Inferior parietal cortex (tissue), 1 donor: ENCODE measurements around the gene CDX1.

ENCODE experiments used
- DNase-seq: peaks from one replicate; pipeline ENCODE4 v3.0.0-alpha.2; 2016; ENCODE audit errors: extremely low spot score

Gene CDX1

DNA sequence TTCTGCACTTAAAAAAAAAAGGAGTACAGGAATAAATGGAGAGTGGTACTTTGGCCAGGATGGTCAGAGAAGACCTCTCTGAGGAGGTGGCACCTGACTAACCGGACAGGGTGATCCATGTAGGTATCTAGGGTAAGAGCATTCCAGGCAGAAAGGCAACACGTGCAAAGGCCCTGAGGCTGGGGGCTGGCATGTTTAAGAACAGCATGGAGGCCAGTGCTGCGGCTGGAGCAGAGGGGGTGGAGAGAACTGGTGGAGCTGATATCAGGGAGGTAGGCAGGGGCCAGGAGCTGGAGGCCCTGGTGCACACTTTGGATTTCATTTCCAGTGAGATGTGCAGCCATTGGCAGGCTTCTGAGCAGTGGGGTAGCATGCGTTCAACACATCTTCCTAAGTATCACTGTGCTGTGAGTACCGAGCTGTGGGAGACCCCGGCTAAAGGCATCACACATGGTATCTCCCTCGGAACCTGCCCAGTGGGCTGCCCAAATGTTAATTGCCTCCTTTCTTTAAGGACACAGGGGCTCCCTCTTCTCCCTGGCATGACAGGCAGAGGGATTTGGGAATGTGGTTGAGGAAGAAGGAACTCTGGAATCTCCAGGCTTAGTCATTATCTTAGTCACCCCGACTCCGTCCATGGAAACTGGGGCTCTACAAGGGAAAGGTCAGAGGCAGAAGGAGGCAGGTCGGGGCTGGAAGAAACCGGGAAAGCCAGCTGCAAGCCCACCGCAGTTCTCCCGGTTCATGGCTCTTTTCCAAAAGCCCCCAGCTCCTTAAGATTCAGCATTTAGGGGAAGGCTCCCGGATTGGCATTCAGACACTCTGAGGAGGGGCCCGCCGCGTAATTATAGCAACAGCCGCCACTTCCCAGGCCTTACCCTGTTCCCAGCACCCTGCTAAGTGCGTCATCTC, 41.9 kb downstream of the CDX1 start:
- no peak for DNase-seq

GRCh38 chr5:150209099-150209635, 42.6 kb downstream of the CDX1 start:
- no peak for DNase-seq

- no peak for DNase-seq
Observed at GRCh38 chr5:150210644-150211043, 44.1 kb downstream of the CDX1 start.

DNA sequence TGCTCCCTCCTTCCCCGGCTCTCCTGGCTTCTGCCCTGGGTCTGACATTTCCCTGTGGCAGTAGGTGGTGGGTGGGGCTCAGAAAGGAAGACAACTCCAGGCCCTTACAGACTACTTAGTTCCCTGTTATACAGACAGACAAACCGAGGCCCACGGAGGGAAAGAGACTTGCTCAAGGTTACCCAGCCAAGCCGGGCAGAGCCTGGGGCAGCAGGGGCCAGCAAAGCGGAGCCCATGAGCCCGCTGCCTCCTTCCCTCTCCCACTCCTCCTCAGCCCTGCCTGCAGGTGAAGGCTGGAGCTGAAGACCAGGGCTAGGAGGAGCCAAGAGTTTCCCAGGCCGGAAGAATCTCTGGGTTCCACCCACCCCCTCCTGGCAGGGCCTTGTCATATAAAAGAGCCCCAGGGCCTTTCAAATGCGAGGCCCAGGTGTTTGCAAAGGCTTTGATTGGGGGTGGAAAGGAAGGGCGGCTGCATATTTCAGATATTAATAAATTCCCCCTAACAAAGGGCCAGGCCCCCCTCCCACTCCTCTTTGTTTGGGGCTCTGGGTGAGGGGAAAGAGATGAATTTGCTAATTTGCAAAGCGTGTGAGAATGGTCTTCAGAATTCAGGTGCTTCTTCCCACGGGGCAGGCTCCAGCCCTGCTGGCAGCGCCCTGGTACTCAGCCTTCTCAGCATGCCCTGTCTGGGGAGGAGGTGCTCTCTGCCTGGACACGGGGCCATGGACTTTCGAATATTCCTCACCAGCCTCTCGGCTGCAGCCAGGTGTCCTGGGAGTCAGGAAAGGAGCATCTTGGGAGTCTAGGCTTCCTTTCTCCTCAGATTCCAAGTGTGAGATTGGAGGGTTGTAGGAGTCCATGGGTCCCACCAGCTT, 44.8 kb downstream of the CDX1 start:
- no peak for DNase-seq

GRCh38 chr5:150213530-150213929, 47.0 kb downstream of the CDX1 start:
- no peak for DNase-seq

DNA sequence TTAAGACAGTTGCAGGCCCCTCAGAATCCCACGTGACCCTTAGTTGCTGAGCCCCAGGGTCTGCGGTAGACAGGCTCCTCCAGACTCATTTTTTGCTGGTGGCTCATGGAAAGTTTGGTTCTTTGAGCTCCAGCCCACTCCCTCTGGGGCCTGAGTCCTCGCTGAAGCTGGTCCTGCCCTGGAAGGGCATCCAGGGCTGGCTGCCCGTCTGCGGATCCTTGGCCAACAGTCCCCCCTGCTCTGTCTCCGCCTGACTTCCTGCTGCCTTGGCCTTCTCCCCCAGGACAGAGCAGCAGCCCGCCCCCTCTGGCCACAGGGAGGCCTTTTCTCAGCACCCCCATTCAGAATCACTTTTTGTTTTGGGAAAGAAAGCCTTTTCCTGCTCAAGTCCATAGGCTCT, 47.7 kb downstream of the CDX1 start:
- DNase-seq: no peak

GRCh38 chr5:150215979-150216944, 49.7 kb downstream of the CDX1 start:
- DNase-seq: no peak

- DNase-seq: no peak
Observed at GRCh38 chr5:150217038-150217437, 50.5 kb downstream of the CDX1 start.

DNA sequence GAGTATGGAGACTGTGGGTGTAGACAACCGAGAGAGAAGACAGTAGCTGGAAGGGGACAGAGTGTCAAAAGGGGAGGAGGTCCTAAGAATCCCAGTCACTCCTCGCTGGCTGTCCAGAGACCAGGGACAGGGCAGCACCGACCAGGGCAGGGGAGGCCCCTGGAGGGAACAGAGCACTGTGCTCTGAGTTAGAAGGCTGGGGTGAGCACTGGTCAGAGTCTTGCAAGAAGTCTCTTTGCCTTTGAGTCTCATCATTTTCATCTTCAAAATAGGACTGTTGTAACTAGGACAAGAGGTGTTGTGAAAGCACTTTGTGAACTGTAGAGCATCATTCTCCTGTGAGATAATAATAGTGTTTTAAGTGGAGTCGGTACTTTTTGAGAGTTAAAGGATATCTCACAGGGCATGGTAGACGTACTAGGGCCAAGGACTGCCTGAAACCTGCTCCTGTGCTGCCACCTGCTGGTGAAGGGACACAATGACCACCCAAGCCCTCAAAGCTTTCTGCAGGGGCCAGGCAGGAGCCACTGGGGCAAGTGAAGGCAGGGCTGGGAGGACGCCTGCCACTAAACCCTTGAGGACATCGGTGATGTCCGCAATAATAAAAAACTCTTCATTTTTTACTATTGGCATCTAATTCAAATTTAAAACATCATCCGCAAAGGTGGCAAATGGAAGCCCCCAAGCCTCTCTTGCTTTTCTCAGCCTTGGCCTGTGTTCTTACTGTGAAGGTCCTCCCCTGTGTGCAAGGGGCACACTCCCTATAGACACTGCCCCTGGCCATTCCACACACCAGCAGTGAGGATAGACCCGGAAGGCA, 51.5 kb downstream of the CDX1 start:
- peak; percentile 94 for DNase-seq

- no peak for DNase-seq
Observed at GRCh38 chr5:150218693-150219035, 52.1 kb downstream of the CDX1 start.

DNA sequence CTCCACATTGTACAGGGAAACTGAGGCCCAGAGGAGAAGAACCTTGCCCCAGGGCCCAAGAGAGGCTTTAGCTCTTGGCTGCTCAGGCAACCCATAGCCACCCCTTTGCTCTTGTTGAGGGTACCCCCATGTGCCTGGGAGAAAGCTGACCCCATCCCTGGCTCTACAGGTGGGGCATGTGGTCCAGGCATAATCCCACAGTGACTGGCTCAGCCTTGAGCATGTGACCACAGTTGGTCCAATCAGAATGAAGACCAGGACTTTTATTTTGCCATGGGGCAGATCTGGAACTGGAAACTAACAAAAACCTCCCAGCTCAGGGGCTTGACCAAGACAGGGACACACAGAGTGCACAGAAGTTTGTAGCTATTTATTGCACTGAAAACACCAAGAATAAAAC, 52.6 kb downstream of the CDX1 start:
- no peak for DNase-seq

GRCh38 chr5:150219861-150220260, 53.3 kb downstream of the CDX1 start:
- no peak for DNase-seq

- no peak for DNase-seq
Observed at GRCh38 chr5:150221471-150221870, 54.9 kb downstream of the CDX1 start.

GRCh38 chr5:150222906-150223305, 56.3 kb downstream of the CDX1 start:
- DNase-seq: no peak

DNA sequence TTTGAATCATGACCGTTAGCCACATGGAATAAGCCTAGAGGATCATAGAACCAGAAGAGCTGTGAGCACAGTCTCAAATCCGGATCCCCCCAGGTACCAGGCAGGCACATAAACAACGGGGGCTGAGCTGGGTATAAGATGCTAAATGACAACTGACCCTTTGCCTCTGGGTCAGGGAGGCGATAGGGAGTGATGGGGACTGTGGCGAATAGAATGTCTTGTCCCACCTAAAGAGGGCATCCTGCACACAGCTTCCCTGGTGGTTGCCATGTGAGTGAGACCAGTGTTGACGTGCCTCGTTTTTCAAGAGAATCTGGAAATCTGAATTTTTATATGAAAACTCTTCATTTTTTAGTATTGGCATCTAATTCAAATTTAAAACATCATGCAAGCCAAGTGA, 56.9 kb downstream of the CDX1 start:
- DNase-seq: no peak

DNA sequence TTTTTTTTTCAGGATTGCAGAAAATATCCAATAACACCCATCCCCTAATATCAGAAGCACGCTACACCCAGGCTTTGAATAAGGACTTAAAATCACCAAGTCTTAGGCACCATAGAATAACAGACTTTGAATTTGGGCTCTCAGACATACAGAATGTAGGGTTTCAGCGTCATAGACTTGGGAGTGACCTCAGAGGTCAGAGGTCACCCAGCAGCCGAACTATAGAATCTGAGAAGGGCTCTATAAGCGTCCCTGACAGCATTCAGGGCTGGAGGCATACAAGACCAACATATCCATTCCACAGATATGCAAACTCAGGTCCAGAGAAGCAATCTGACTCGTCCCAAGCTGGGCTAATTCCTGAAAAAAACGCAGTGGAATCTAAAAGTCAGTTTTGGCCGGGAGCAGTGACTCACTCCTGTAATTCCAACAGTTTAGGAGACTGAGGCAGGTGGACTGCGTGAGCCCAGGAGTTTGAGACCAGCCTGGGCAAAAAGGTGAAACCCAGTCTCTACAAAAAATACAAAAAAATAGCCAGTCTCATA, 58.0 kb downstream of the CDX1 start:
- DNase-seq: no peak

DNA sequence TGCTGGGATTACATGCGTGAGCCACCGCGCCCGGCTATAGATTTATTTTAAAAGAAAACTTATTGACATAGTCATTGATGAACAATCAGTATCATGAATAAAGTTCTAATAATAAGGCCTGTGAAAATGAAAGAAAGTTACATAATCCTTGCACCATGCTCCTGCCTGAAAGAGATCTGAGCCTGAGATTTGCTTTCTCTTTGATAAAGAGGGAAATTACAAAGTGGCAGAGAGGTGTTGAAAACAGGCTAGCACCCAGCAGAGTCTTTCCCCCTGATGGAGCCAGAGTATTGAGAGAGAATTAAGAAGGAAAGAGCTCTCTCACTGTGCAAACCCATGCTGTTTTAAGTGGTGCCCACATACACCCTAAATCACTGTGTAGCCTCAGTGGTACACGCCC, 60.5 kb downstream of the CDX1 start:
- no peak for DNase-seq

- no peak for DNase-seq
Observed at GRCh38 chr5:150227606-150228273, 61.2 kb downstream of the CDX1 start.

DNA sequence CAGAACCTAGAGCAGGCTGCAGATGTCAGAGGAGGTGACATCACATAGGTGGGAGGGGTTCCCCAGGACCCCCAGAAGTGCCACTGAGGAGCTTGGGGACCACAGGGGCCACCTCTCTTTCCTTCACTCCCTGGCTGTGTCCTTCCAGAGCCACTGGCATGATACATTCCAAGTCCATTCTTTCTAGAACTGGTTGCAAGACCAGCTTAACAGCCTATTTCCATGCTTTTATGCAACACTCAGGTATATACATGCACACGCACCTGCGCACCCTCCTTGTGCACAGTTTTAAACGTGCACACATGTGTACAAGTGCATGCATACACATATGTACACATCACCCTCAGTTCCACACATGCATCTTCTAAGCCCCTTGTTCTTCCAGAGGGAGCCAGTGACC, 63.0 kb downstream of the CDX1 start:
- no peak for DNase-seq

DNA sequence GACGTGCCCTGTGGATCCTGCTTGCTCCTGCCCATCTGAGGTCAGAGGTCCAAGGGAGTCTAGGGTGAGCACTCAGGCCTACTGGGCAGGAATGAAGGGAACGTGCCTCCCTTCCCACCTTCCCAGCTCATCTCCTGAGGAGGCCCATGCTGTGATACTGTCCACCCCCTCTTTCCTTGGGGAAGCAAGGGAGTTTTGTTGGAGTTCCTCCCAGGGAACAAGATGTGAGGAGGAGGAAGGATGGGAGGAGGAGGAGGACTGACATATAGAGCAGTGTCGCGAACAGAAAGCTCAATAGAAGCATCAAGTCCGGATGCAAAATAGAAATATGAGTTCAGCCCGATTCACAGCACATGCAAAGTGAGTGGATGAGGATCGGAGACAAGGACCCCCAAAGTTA, 64.3 kb downstream of the CDX1 start:
- no peak for DNase-seq
